Caco-2 (cell line): ENCODE results near the gene DLG1. TPM values are rescaled to one million over a fixed set of nuclear protein-coding genes. Genes with fewer than 3 reads are reported as not detected.

Source experiments
- BruUV-seq: library from RNA; stranded (reverse); fragments of 400-500 nt; replicated peaks from 2 replicates; lab custom pipeline; 2021; lab: Mats Ljungman, UMichigan
- CTCF ChIA-PET: fragments of 300-600 bp; sonication (Branson Sonifier 250); formaldehyde crosslinking; loops from one replicate; lab custom pipeline; 2022; ENCODE audit warnings: antibody characterized with exemption; lab: Charles Lee
- POLR2A ChIA-PET: fragments of 300-600 bp; sonication (Branson Sonifier 250); formaldehyde crosslinking; loops from one replicate; lab custom pipeline; 2022; ENCODE audit warnings: antibody characterized with exemption; lab: Charles Lee
- DNase-seq, 2 experiments: peaks; one replicate each; pipeline versions ENCODE4 v3.0.0 to v3.0.0-alpha.2; 2020 to 2022
- H3K27me3 ChIP-seq: replicated peaks from 2 replicates; pipeline ENCODE4 v1.6.0; 2011; ENCODE audit warnings: low read length; ENCODE audit not compliant: control insufficient read depth, insufficient read depth
- H3K36me3 ChIP-seq: 2 replicates; pipeline ENCODE4 v1.5.1; 2011; ENCODE audit warnings: low read length; ENCODE audit not compliant: control insufficient read depth, insufficient read depth
- H3K4me1 ChIP-seq: fragments of 250-450 bp; sonication (Bioruptor Pico); 2 replicates; pipeline ENCODE4 v1.5.1; 2020; ENCODE audit warnings: mild to moderate bottlenecking
- H3K4me3 ChIP-seq: 2 replicates; pipeline ENCODE4 v1.5.1; 2011; ENCODE audit warnings: low read depth, mild to moderate bottlenecking, control low read depth, low read length
- H3K9me3 ChIP-seq: fragments of 250-450 bp; sonication (Bioruptor Pico); 2 replicates; pipeline ENCODE4 v1.5.1; 2020; ENCODE audit warnings: mild to moderate bottlenecking, moderate library complexity
- H3K27ac Mint-ChIP-seq: one replicate; pipeline ENCODE4 v1.8.0; 2022; ENCODE audit warnings: mixed read lengths; ENCODE audit not compliant: unreplicated experiment
- H3K27me3 Mint-ChIP-seq: one replicate; pipeline ENCODE4 v1.8.0; 2022; ENCODE audit warnings: mixed read lengths; ENCODE audit not compliant: insufficient read depth, unreplicated experiment
- H3K36me3 Mint-ChIP-seq: one replicate; pipeline ENCODE4 v1.8.0; 2022; ENCODE audit warnings: mild to moderate bottlenecking, mixed read lengths; ENCODE audit not compliant: insufficient read depth, unreplicated experiment
- H3K4me1 Mint-ChIP-seq: one replicate; pipeline ENCODE4 v1.8.0; 2022; ENCODE audit warnings: low read depth, mixed read lengths; ENCODE audit not compliant: unreplicated experiment
- H3K4me3 Mint-ChIP-seq: one replicate; pipeline ENCODE4 v1.8.0; 2022; ENCODE audit warnings: mild to moderate bottlenecking, moderate library complexity, mixed read lengths; ENCODE audit not compliant: unreplicated experiment
- H3K9me3 Mint-ChIP-seq: one replicate; pipeline ENCODE4 v1.8.0; 2022; ENCODE audit warnings: mixed read lengths; ENCODE audit not compliant: unreplicated experiment
- intact Hi-C: fragments of 100-400 bp; cut with micrococcal nuclease; formaldehyde crosslinking; loops from one replicate; pipeline ENCODE4 v1.10.0; 2022; ENCODE audit not compliant: unreplicated experiment
- total RNA-seq: library from RNA; stranded (reverse); gene quantifications from 2 replicates; pipeline ENCODE4 v1.2.3, GENCODE V29; 2022
- TF ChIP-seq, protein P1 (sequence below), 2 experiments: fragments of 200-600 bp in 1 of 2; IDR thresholded peaks; 1 replicate in 1 of 2; 2 replicates in 1 of 2; pipeline versions ENCODE4 v1.5.1 to v1.8.0; 2011 to 2022; ENCODE audit warnings: antibody characterized with exemption in 1 of 2, control low read depth in 1 of 2, inconsistent platforms in 1 of 2, low read depth in 1 of 2, low read length in 1 of 2, mild to moderate bottlenecking in 1 of 2, moderate library complexity in 1 of 2; ENCODE audit not compliant: insufficient read depth in 1 of 2, severe bottlenecking in 1 of 2, unreplicated experiment in 1 of 2

Gene DLG1
- total RNA-seq, 1 experiment from 2014 or later: 167 TPM

DNA sequence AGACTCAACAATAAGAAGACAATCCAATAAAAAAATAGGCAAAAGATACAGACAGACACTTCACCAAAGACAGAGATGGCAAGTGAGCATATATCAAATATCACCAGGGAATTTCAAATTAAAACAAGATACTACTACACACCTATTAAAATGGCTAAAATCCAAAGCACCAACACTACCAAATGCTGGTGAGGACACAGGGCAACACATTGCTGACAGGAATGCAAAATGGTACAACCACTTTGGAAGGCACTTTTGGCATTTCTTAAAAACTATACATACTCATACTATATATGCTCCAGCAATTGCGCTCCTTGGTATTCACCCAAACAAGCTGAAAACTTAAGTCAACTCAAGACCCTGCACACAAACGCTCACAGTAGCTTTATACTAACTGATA, 12.9 kb downstream of the DLG1 start:
- peaks cover 89% of the 10 kb centered on the region for H3K36me3 Mint-ChIP-seq
- POLR2A ChIA-PET: no interaction called here

DNA sequence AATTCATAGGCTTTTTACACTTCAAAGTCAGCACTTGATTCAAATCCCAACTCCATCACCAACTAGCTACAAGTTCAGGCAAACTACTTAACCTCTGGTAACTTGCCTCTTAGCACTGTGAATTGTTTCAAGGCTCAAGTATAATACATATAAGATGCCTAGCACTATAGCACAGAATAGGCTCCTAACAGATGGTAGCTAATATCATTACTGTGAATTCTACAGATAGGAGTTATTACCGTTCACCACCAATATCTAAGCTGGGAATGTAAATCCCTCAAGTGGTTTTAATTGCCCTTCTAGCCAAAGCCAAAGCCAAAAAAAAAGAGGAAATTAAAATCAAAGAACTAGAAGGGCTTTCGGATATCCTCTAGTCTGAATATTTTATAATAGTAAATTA, 15.4 kb downstream of the DLG1 start:
- TF ChIP-seq, protein P1, sequence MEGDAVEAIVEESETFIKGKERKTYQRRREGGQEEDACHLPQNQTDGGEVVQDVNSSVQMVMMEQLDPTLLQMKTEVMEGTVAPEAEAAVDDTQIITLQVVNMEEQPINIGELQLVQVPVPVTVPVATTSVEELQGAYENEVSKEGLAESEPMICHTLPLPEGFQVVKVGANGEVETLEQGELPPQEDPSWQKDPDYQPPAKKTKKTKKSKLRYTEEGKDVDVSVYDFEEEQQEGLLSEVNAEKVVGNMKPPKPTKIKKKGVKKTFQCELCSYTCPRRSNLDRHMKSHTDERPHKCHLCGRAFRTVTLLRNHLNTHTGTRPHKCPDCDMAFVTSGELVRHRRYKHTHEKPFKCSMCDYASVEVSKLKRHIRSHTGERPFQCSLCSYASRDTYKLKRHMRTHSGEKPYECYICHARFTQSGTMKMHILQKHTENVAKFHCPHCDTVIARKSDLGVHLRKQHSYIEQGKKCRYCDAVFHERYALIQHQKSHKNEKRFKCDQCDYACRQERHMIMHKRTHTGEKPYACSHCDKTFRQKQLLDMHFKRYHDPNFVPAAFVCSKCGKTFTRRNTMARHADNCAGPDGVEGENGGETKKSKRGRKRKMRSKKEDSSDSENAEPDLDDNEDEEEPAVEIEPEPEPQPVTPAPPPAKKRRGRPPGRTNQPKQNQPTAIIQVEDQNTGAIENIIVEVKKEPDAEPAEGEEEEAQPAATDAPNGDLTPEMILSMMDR (IDR thresholded peaks at IDR 0.05; ENCODE audit: insufficient read depth in 1 of 2, low read depth in 1 of 2, low read length in 1 of 2, severe bottlenecking in 1 of 2, unreplicated experiment in 1 of 2): no peak
- Histone ChIP-seq H3K4me1 (peaks cover 10% of the 10 kb centered on the region; the same call in 1 of the 2 replicates), H3K9me3 (peaks cover 8% of the 10 kb centered on the region), H3K36me3 (peaks cover 4% of the 10 kb centered on the region), H3K4me3 (no peak overlapping the region), H3K27me3 (no peaks in the 10 kb centered on the region)
- ChIA-PET CTCF (no interaction called here), POLR2A (no interaction called here)
- intact Hi-C loops: no loop called here
- no peaks in the 10 kb centered on the region for H3K27me3 Mint-ChIP-seq
- H3K36me3 Mint-ChIP-seq: peaks cover 81% of the 10 kb centered on the region
- no TSS peak for BruUV-seq
- no peak overlapping the region for H3K4me3 Mint-ChIP-seq
- no peak overlapping the region for H3K27ac Mint-ChIP-seq
- peaks cover 12% of the 10 kb centered on the region for H3K4me1 Mint-ChIP-seq
- no peak for DNase-seq
- peaks cover 9% of the 10 kb centered on the region for H3K9me3 Mint-ChIP-seq

More for the DNA sequence above, 12.9 kb downstream of the DLG1 start:
- no peak for DNase-seq
- Histone ChIP-seq H3K4me3 (no peak overlapping the region), H3K9me3 (peaks cover 8% of the 10 kb centered on the region), H3K4me1 (peaks cover 6% of the 10 kb centered on the region; the same call in 1 of the 2 replicates), H3K27me3 (no peaks in the 10 kb centered on the region), H3K36me3 (peaks cover 4% of the 10 kb centered on the region)
- TF ChIP-seq, protein P1 (IDR thresholded peaks at IDR 0.05; ENCODE audit: insufficient read depth in 1 of 2, low read depth in 1 of 2, low read length in 1 of 2, severe bottlenecking in 1 of 2, unreplicated experiment in 1 of 2): no peak
- Mint-ChIP-seq H3K27ac (no peak overlapping the region), H3K27me3 (no peaks in the 10 kb centered on the region), H3K9me3 (peaks cover 9% of the 10 kb centered on the region), H3K4me3 (no peak overlapping the region), H3K4me1 (no peaks in the 10 kb centered on the region)
- BruUV-seq: no TSS peak
- intact Hi-C loops: no loop called here
- CTCF ChIA-PET: no interaction called here

DNA sequence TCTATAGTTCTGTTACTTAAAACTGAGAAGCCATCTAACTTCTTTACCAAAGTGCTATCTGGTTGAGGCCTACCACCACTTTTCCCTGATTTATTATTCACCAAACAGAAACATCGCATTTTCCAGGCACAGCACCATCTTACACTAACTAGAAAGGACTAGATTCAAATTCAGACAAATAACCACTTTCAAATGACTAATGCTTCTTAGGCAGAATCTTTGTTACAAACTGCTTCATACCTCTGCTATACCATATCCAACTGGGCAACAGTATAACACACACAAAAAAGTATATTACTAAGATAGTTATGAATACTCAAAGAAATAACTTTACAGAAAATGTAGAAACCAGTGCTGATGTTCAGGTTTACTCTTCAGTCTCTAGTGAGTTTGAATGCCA, 16.6 kb downstream of the DLG1 start:
- Histone ChIP-seq H3K4me3 (no peak overlapping the region), H3K36me3 (peaks cover 4% of the 10 kb centered on the region), H3K4me1 (peaks cover 10% of the 10 kb centered on the region; the same call in 1 of the 2 replicates), H3K9me3 (no peaks in the 10 kb centered on the region), H3K27me3 (no peaks in the 10 kb centered on the region)
- no peak overlapping the region for H3K27ac Mint-ChIP-seq
- no peaks in the 10 kb centered on the region for H3K27me3 Mint-ChIP-seq
- H3K9me3 Mint-ChIP-seq: peaks cover 9% of the 10 kb centered on the region
- no peak for DNase-seq
- CTCF ChIA-PET: no interaction called here
- intact Hi-C loops: no loop called here
- no peak overlapping the region for H3K4me3 Mint-ChIP-seq
- TF ChIP-seq, protein P1 (IDR thresholded peaks at IDR 0.05; ENCODE audit: insufficient read depth in 1 of 2, low read depth in 1 of 2, low read length in 1 of 2, severe bottlenecking in 1 of 2, unreplicated experiment in 1 of 2): no peak
- H3K4me1 Mint-ChIP-seq: peaks cover 12% of the 10 kb centered on the region
- POLR2A ChIA-PET: no interaction called here
- BruUV-seq: no TSS peak
- peaks cover 77% of the 10 kb centered on the region for H3K36me3 Mint-ChIP-seq
